Nephron (organoid): Measurements from ENCODE around the gene PHACTR1.

Experiments used
- H3K27ac Mint-ChIP-seq, 3 experiments: 2 replicates each; pipeline ENCODE4 v1.8.0; 2020; ENCODE audit warnings: mixed read lengths in 3 of 3, mild to moderate bottlenecking in 2 of 3, moderate library complexity in 1 of 3
- H3K27me3 Mint-ChIP-seq: 2 replicates; pipeline ENCODE4 v1.8.0; 2021; ENCODE audit warnings: low read depth, mild to moderate bottlenecking, moderate library complexity, mixed read lengths
- H3K36me3 Mint-ChIP-seq: 2 replicates; pipeline ENCODE4 v1.8.0; 2020; ENCODE audit warnings: low read depth, mixed read lengths
- H3K4me1 Mint-ChIP-seq: 2 replicates; pipeline ENCODE4 v1.8.0; 2020; ENCODE audit warnings: mixed read lengths
- H3K4me3 Mint-ChIP-seq, 3 experiments: 2 replicates each; pipeline ENCODE4 v1.8.0; 2020; ENCODE audit warnings: mild to moderate bottlenecking in 3 of 3, mixed read lengths in 3 of 3, moderate library complexity in 2 of 3
- H3K9me3 Mint-ChIP-seq: 2 replicates; pipeline ENCODE4 v1.8.0; 2020; ENCODE audit warnings: mixed read lengths
- TF ChIP-seq, protein P1 (sequence below), 3 experiments: fragments of 200-600 bp; sonication (generic); IDR thresholded peaks; one replicate each; pipeline ENCODE4 v1.5.0; 2021; ENCODE audit warnings: antibody characterized with exemption in 3 of 3; ENCODE audit not compliant: unreplicated experiment in 3 of 3

Gene PHACTR1

DNA sequence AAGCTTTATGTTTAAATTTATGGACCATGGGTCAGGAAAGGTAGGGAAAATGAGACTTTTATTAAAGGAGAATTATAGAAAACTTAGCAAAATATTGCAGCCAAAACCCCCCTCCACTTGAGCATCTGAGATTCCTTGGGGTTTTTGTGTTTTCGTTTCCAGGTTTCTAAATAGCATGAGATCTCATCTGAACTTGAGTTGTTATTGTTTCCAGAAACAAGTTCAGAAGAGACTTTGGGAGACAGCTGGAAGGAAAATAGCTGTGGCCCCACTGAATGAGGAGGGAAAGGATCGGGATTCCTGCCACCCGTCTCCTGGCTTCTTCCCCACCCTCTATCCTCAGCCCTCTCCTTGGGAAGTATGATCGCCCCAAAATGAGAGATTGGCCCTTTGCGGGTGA lies 536.2 kb downstream of the PHACTR1 start:
- TF ChIP-seq, protein P1, sequence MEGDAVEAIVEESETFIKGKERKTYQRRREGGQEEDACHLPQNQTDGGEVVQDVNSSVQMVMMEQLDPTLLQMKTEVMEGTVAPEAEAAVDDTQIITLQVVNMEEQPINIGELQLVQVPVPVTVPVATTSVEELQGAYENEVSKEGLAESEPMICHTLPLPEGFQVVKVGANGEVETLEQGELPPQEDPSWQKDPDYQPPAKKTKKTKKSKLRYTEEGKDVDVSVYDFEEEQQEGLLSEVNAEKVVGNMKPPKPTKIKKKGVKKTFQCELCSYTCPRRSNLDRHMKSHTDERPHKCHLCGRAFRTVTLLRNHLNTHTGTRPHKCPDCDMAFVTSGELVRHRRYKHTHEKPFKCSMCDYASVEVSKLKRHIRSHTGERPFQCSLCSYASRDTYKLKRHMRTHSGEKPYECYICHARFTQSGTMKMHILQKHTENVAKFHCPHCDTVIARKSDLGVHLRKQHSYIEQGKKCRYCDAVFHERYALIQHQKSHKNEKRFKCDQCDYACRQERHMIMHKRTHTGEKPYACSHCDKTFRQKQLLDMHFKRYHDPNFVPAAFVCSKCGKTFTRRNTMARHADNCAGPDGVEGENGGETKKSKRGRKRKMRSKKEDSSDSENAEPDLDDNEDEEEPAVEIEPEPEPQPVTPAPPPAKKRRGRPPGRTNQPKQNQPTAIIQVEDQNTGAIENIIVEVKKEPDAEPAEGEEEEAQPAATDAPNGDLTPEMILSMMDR (IDR thresholded peaks at IDR 0.05; ENCODE audit: unreplicated experiment in 3 of 3): no peak
- peak overlapping the region in 2 of 3 experiments; percentile 46 to 62 for H3K27ac Mint-ChIP-seq

DNA sequence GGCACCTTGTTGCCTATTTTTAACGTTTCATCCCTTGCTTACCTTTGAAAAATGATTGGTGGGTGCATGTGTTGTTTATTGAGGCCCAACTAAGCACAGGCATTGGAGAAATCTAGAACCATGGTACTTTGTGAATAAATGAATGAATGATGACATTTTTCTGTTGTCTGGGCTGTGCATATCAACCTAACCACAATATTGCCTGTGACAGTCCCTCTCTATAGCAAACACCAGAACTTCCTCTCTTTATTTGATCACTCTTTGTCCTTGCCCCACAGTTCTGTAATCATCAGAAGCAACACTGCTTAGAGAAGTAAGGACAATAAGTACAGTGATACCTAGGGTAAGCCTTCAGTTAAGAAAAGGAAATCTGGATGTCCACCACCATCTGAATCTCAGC lies 536.7 kb downstream of the PHACTR1 start:
- Mint-ChIP-seq H3K4me1 (peaks cover 36% of the 10 kb centered on the region), H3K9me3 (peaks cover 18% of the 10 kb centered on the region), H3K4me3 (no peak overlapping the region), H3K27ac (peak overlapping the region in 2 of 3 experiments; percentile 46 to 62), H3K27me3 (no peaks in the 10 kb centered on the region), H3K36me3 (peaks cover 26% of the 10 kb centered on the region)
- TF ChIP-seq, protein P1 (IDR thresholded peaks at IDR 0.05; ENCODE audit: unreplicated experiment in 3 of 3): no peak

More for the DNA sequence above, 536.2 kb downstream of the PHACTR1 start:
- Mint-ChIP-seq H3K4me3 (no peak overlapping the region), H3K4me1 (peaks cover 40% of the 10 kb centered on the region), H3K36me3 (peaks cover 26% of the 10 kb centered on the region), H3K9me3 (peaks cover 18% of the 10 kb centered on the region), H3K27me3 (no peaks in the 10 kb centered on the region)

DNA sequence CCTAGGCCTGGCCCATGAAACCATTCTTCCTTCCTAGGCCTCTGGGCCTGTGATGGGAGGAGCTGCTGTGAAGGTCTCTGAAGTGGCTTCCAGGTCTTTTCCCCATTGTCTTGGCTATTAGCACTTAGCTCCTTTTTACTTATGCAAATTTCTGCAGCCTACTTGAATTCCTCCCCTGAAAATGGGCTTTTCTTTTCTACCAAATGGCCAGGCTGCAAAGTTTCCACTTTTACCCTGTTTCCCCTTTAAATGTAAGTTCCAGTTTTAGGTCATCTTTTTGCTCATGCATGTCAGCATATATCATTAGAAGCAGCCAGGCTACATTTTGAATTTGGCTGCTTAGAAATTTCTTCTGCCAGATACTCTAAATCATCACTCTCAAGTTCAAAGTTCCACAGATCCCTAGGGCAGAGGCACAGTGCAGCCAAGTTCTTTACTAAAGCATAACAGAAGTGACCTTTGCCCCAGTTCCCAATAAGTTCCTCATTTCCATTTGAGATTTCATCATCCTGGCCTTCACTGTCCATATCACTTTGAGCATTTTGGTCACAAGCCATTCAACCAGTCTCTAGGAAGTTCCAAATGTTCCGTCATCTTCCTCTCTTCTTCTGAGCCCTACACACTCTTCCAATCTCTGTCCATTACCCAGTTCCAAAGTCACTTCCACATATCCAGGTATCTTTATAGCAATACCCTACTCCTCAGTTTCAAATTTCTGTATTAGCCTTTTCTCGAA lies 539.9 kb downstream of the PHACTR1 start:
- Mint-ChIP-seq H3K9me3 (peaks cover 18% of the 10 kb centered on the region), H3K4me3 (no peak overlapping the region), H3K27me3 (peaks cover 3% of the 10 kb centered on the region), H3K27ac (peak overlapping the region in 2 of 3 experiments; percentile 14 to 45), H3K4me1 (peaks cover 19% of the 10 kb centered on the region), H3K36me3 (peaks cover 23% of the 10 kb centered on the region)
- TF ChIP-seq, protein P1 (IDR thresholded peaks at IDR 0.05; ENCODE audit: unreplicated experiment in 3 of 3): no peak

DNA sequence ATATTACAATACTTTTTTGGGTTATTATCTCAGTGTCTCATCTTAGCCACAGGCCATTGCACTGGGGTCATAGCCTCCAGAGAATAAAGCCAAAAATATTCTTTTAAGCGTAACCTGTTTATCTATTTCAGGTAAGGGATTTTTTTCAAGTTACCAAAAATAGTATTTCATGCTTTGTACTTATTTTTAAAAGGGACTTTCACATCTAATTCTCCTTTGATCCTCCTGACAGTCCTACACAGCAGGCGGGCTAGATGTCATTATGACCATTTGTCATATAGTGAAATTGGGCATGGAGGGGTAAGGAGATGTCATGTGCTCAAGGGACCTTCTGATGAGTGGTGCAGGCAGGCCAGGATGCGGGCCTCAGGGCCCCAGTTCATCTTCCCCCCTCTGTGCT lies 542.8 kb downstream of the PHACTR1 start:
- TF ChIP-seq, protein P1 (IDR thresholded peaks at IDR 0.05; ENCODE audit: unreplicated experiment in 3 of 3): no peak
- H3K4me3 Mint-ChIP-seq: no peak overlapping the region
- no peak overlapping the region for H3K27ac Mint-ChIP-seq
- peaks cover 6% of the 10 kb centered on the region for H3K4me1 Mint-ChIP-seq
- H3K27me3 Mint-ChIP-seq: peaks cover 3% of the 10 kb centered on the region
- peaks cover 20% of the 10 kb centered on the region for H3K36me3 Mint-ChIP-seq
- H3K9me3 Mint-ChIP-seq: peaks cover 18% of the 10 kb centered on the region

DNA sequence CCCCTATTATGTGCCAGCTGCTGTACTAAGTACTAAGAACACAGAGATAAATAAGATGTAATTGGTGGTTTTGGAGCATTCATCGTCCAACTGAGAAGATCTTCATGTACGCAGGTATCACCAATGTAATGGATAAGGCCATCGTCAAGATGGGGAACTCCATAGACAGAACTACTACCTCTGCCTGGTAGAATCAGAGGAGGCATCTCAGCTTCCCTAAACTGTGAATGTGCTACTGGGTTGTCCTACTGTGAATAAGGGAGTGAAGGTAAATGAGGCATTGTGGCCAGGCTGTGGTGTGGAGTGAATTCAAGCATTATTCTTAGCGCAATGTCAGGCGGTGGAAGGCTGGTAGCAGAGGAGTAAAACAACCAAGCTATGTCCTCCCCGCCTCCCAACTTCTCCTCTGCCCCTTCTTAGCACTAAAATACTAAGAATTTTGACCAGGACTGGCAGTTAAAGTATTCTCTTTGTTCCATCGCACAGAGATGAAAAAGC lies 543.6 kb downstream of the PHACTR1 start:
- Mint-ChIP-seq H3K9me3 (peaks cover 14% of the 10 kb centered on the region), H3K4me1 (peaks cover 6% of the 10 kb centered on the region), H3K27me3 (peaks cover 3% of the 10 kb centered on the region), H3K4me3 (no peak overlapping the region), H3K27ac (no peak overlapping the region), H3K36me3 (peaks cover 16% of the 10 kb centered on the region)
- TF ChIP-seq, protein P1 (IDR thresholded peaks at IDR 0.05; ENCODE audit: unreplicated experiment in 3 of 3): no peak

DNA sequence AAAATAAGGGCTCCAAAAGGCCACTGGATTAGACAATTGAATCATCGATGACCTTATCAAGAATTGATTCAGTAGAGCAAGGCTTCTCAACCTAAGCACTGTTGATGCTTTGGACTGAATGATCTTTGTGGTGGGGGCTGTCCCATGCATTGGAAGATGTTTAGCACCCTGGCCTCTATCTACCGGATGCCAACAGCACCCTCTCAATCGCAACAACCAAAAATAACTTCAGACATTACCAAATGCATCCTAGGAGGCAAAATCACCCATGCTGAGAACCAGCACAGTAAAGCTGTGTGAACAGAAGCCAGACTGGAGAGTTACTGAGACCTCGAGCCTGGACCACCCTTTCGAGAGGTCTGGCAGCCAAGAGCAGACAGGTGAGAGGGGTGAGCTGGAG lies 544.3 kb downstream of the PHACTR1 start:
- Mint-ChIP-seq H3K4me3 (no peak overlapping the region), H3K4me1 (peaks cover 6% of the 10 kb centered on the region), H3K36me3 (peaks cover 12% of the 10 kb centered on the region), H3K27me3 (peaks cover 3% of the 10 kb centered on the region), H3K9me3 (peaks cover 11% of the 10 kb centered on the region), H3K27ac (no peak overlapping the region)
- TF ChIP-seq, protein P1 (IDR thresholded peaks at IDR 0.05; ENCODE audit: unreplicated experiment in 3 of 3): no peak
